GM19099 (cell line): ENCODE data around the gene OR10R2.

Experiments
- POLR2A ChIP-seq: IDR thresholded peaks from 3 replicates; pipeline ENCODE4 v1.6.1; 2011; ENCODE audit warnings: low read depth; ENCODE audit not compliant: insufficient read length; ENCODE audit errors: extremely low read depth

Gene OR10R2

GRCh38 chr1:158509471-158510156, 37.6 kb downstream of the OR10R2 start:
- no peak for TF ChIP-seq POLR2A

GRCh38 chr1:158516966-158517365, 44.9 kb downstream of the OR10R2 start:
- TF ChIP-seq POLR2A = no peak

GRCh38 chr1:158520021-158520420, 48.0 kb downstream of the OR10R2 start:
- no peak for TF ChIP-seq POLR2A

- no peak for TF ChIP-seq POLR2A
These were observed 49.1 kb downstream of the OR10R2 start for GRCh38 chr1:158520955-158521665.

- TF ChIP-seq POLR2A = no peak
These were observed 49.6 kb downstream of the OR10R2 start for GRCh38 chr1:158521666-158522058.

GRCh38 chr1:158527190-158527815, 55.3 kb downstream of the OR10R2 start:
- no peak for TF ChIP-seq POLR2A
